PC-9 (cell line): ENCODE data around the gene SLFNL1.

Experiments
- CTCF ChIP-seq: fragments of 200-600 bp; sonication (generic); conservative IDR thresholded peaks from 2 replicates; pipeline ENCODE4 v1.6.1; 2017; ENCODE audit warnings: mixed run types, antibody characterized with exemption, mild to moderate bottlenecking, moderate library complexity
- EZH2 ChIP-seq: fragments of 200-600 bp; sonication (generic); IDR thresholded peaks from 2 replicates; pipeline ENCODE4 v1.8.0; 2017; ENCODE audit warnings: antibody characterized with exemption, low read depth

- no peak for TF ChIP-seq CTCF
- no peak for TF ChIP-seq EZH2
Observed at GRCh38 chr1:40980068-40980452, 41.5 kb downstream of the SLFNL1 start.
